Activated effector memory CD4-positive, alpha-beta T cell treated with anti-CD3 and anti-CD28 coated beads, Interleukin-2, amount 50 U/mL, for 16 hours (primary cell): ENCODE measurements around the gene PSMD14.
"Not testable (repeated sequence)": the region's sequence is repeated elsewhere in the genome, so short reads cannot be mapped to it uniquely, and the experiment has no call there.

Source experiments
- DNase-seq: peaks from one replicate; pipeline ENCODE4 v3.0.0-alpha.2; 2020

PSMD14 gene

GRCh38 chr2:161308178-161308955 is at the start of gene PSMD14:
TSS of gene PSMD14 (plus strand) at chr2:161308425. CDS start at chr2:161318826, 10,401 bp downstream.
- peak; percentile 96 for DNase-seq

DNA sequence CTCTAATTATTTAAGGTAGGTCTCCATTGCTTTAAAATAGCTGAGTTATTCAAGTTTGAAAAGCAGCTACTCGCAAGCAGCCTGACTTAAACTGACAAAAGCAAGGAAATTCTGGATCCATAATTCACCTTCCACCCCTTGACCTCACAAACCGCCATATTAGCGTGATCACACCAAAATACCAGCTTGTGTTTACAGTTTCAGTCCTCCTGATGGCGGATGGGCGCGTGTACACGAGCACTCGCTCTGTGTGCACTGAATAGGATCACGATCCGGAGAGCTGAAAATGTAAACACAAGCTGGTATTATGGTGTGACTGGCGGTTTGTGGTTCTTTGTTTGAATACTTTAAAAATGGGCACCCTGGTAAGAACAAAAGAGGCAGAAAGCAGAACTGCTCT is 42.4 kb upstream of the PSMD14 start:
- no peak for DNase-seq

GRCh38 chr2:161269111-161269510 is 39.1 kb upstream of the PSMD14 start:
- DNase-seq: no peak

- no peak for DNase-seq
These were observed 35.0 kb upstream of the PSMD14 start for GRCh38 chr2:161273038-161273760.

DNA sequence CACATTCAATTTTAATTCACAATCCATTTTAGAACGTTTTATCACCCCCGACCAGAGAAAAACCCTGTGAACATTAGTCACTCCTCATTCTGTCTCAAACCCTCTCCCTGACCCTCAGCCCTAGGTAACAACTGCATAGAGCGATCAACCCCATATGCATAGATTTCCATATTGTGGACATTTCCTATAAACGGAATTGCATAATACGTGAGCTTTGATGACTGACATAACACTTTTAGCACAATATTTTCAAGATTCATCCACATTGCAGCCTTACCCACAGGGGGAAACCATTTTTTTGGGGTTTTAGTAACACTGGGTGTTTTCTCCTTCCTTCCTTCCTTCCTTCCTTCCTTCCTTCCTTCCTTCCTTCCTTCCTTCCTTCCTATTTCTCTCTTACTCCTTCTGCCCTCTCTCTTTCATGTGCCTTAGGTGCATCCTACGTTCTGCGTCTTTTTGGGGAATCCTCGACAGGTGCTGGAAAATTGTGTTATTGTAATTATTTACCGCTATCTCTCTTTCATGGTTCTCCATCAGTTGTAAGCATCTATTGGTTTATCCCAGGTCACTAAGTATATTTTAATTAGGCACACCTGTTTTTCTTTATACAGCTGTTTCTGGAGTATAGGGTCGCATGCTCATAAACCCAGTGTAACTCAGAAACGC is 29.5 kb upstream of the PSMD14 start:
- peak; percentile 71 for DNase-seq

DNA sequence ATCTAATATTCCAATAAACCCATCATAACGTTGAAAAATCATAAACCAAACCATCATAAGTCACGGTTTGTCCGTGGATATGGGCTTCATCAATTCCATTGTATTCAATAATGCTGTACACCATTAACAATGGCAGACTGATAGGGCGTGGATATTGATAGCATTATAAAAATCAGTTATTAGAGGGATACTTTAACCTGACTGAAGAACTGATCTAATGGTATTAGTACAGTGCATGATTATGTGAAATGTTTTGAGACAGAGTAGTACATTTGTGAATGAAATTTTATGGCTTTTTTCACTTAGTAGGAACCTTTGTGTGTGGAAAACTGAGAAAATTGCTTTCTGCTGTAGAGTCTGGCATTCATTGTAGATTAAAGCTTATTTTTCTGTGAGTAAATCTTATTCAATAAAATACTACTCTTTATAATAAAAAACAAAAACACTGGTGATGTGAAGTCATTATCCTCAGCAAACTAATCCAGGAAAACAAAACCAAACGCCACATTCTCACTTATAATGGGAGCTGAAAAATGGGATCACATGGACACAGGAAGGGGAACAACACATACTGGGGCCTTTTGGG is 28.9 kb upstream of the PSMD14 start:
- not testable (repeated sequence) for DNase-seq

- DNase-seq: peak; percentile 86
These were observed 27.3 kb upstream of the PSMD14 start for GRCh38 chr2:161280906-161281323.

DNA sequence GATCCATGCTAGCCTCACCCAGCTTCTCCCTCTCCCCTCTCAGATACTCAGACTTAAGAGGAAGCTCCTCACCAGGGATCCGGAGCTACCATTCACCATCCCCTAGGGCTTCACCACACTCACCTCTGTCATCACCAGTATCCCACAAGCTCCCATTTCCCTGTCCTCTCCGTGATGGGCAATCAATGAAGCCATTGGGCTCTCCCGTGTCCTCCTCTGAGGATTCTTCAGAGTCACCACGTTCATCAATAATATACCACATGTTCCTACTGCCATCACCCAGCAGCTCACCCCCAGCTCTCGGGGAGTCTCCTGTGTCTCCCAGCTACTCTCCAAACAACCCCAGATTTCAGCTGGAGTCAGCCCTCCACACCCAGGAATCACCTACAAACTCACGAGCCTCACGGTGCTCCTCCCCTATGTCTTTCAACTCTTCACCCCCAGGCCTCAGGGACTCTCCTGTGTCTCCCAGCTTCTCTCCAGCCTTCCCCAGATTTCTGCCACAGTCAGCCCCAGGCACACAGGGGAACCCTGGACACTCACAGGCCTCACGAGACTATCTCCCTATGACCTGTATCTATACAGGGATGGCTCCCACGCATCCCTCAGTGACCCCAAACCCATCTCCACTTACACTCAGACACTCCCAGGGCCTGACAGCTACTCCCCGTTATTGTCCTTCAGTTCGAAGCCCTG is 26.5 kb upstream of the PSMD14 start:
- DNase-seq: not testable (repeated sequence)

GRCh38 chr2:161282311-161282644 is 25.9 kb upstream of the PSMD14 start:
- DNase-seq: peak; percentile 72

DNA sequence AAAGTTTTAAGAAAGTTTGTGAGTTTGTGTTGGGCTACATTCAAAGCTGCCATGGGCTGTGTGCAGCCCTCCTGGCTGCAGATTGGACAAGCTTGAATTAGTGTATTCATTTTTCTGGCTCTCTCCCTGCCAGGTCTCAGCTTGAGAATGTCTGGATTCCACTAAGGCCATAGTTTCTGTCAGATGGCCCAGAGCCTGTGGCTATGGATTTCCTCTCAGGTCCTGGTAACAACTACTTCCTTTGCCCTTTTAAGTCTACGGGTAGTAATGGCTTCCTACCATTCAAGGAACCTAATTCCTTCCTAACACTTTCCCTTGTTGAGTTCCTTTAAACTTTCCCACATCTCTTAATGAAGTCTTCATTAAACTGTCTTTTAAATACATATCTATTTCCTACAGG is 24.3 kb upstream of the PSMD14 start:
- no peak for DNase-seq

- DNase-seq: no peak
These were observed 4.6 kb upstream of the PSMD14 start for GRCh38 chr2:161303535-161304050.

- DNase-seq: no peak
These were observed 1.3 kb upstream of the PSMD14 start for GRCh38 chr2:161306919-161307318.

- DNase-seq: no peak
These were observed 549 bp upstream of the PSMD14 start for GRCh38 chr2:161307676-161308075.

DNA sequence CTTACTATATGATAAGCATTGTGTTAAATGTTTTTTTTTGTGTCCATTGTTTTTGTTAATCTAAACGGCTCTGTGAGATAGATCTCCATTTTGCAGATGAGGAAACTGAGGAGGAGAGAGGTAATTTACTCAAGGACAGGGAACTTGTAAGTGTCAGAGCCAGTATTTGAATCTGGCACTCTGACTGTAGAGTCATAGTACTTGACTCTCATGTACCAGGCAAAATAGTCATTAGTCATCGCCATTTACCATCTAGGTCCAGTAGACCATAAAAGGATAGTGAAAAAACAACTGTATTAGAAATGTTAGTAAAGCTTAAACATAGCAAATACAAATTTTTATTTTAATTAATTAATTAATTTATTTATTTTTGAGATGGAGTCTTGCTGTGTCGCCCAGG is 4.8 kb downstream of the PSMD14 start:
- DNase-seq: no peak

GRCh38 chr2:161315380-161315779 is 7.2 kb downstream of the PSMD14 start:
- DNase-seq: no peak

- DNase-seq: no peak
These were observed 8.5 kb downstream of the PSMD14 start for GRCh38 chr2:161316701-161317100.

GRCh38 chr2:161321944-161322648 is 13.9 kb downstream of the PSMD14 start:
- DNase-seq: no peak

GRCh38 chr2:161324876-161325275 is 16.7 kb downstream of the PSMD14 start:
- DNase-seq: no peak

GRCh38 chr2:161327582-161327981 is 19.4 kb downstream of the PSMD14 start:
- DNase-seq: no peak

GRCh38 chr2:161332371-161332967 is 24.2 kb downstream of the PSMD14 start:
- DNase-seq: no peak

GRCh38 chr2:161335626-161336025 is 27.4 kb downstream of the PSMD14 start:
- DNase-seq: no peak

DNA sequence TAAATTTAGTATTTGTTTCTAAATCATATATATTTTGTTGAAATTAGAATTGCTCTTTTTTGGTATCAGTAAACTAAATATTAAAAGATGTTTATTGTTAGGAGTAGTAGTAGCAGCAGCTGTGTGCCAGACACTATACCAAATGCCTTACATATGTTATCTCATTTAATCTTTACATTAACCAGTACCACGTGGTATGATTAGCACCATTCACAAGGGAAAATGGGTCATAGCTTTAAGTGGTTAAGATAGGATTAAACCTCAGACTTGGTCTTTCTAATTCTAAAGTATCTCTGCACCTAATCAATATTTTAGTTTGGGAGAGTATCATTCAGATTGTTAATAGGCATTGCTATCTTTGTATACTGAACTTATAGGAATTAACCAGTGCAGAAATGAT is 29.0 kb downstream of the PSMD14 start:
- no peak for DNase-seq
